Activated CD4-positive, alpha-beta T cell treated with anti-CD3 and anti-CD28 coated beads, Interleukin-2, amount 50 U/mL, for 1 hour (primary cell): ENCODE results near the gene NOC2L.
A peak's percentile ranks its signal among the peaks of the same experiment; 100 is the strongest.
"Not testable (repeated sequence)": the region's sequence is repeated elsewhere in the genome, so short reads cannot be mapped to it uniquely, and the experiment has no call there.

Source experiments
- DNase-seq: peaks from one replicate; pipeline ENCODE4 v3.0.0-alpha.2; 2020

NOC2L gene

GRCh38 chr1:993379-993995 lies 34.4 kb upstream of the NOC2L start:
- no peak for DNase-seq

- no peak for DNase-seq
Observed at GRCh38 chr1:992362-992761, 33.3 kb upstream of the NOC2L start.

- DNase-seq = no peak
Observed at GRCh38 chr1:991895-992294, 32.8 kb upstream of the NOC2L start.

- not testable (repeated sequence) for DNase-seq
Observed at GRCh38 chr1:991275-991674, 32.2 kb upstream of the NOC2L start.

- DNase-seq = not testable (repeated sequence)
Observed at GRCh38 chr1:988061-988460, 29.0 kb upstream of the NOC2L start.

- no peak for DNase-seq
Observed at GRCh38 chr1:985126-985525, 26.1 kb upstream of the NOC2L start.

- DNase-seq = no peak
Observed at GRCh38 chr1:984476-984814, 25.4 kb upstream of the NOC2L start.

- peak; percentile 65 for DNase-seq
Observed at GRCh38 chr1:983798-984475, 24.9 kb upstream of the NOC2L start.

- no peak for DNase-seq
Observed at GRCh38 chr1:982765-983436, 23.8 kb upstream of the NOC2L start.

- no peak for DNase-seq
Observed at GRCh38 chr1:981955-982558, 23.0 kb upstream of the NOC2L start, which contains the start of gene PERM1. TSS of gene PERM1 (minus strand) at chr1:982093. CDS start at chr1:981029, 1,064 bp downstream.

GRCh38 chr1:981491-981954 lies 22.5 kb upstream of the NOC2L start:
- DNase-seq = no peak

GRCh38 chr1:980602-981395 lies 21.7 kb upstream of the NOC2L start:
- no peak for DNase-seq

GRCh38 chr1:980137-980571 lies 21.1 kb upstream of the NOC2L start:
- no peak for DNase-seq

GRCh38 chr1:979744-980072 lies 20.7 kb upstream of the NOC2L start:
- DNase-seq = no peak

GRCh38 chr1:978835-979743 lies 20.0 kb upstream of the NOC2L start:
- no peak for DNase-seq

GRCh38 chr1:978069-978834 lies 19.2 kb upstream of the NOC2L start:
- DNase-seq = no peak

- not testable (repeated sequence) for DNase-seq
Observed at GRCh38 chr1:976791-977190, 17.7 kb upstream of the NOC2L start.

- peak; percentile 53 for DNase-seq
Observed at GRCh38 chr1:975896-976683, 17.0 kb upstream of the NOC2L start.

- DNase-seq = no peak
Observed at GRCh38 chr1:975365-975764, 16.3 kb upstream of the NOC2L start.

GRCh38 chr1:974687-975328 lies 15.8 kb upstream of the NOC2L start:
- DNase-seq = no peak
